Peyer's patch (tissue), 4 donors: ENCODE results near the gene CD44. TPM values are rescaled to one million over a fixed set of nuclear protein-coding genes. Genes with fewer than 3 reads are reported as not detected.

Source experiments
- DNase-seq, 3 donors: peaks; one replicate each; pipeline ENCODE4 v3.0.0-alpha.2; 2017 to 2019
- H3K27ac ChIP-seq, 4 donors: fragments of 200-600 bp; sonication (generic); one replicate each; pipeline ENCODE4 v1.5.1; 2016 to 2019
- H3K27me3 ChIP-seq, 2 donors: fragments of 200-600 bp; sonication (generic); one replicate each; pipeline ENCODE4 v1.5.1; 2019
- H3K36me3 ChIP-seq, 3 donors: fragments of 200-600 bp; sonication (generic); one replicate each; pipeline ENCODE4 v1.5.1; 2016 to 2019
- H3K4me1 ChIP-seq, 4 donors: fragments of 200-600 bp; sonication (generic); one replicate each; pipeline ENCODE4 v1.5.1; 2016 to 2019
- H3K4me3 ChIP-seq, 4 donors: fragments of 200-600 bp; sonication (generic); 1 replicate in 3 of 4; 2 replicates in 1 of 4; pipeline ENCODE4 v1.5.1; 2016 to 2019; ENCODE audit warnings: mild to moderate bottlenecking in 1 of 4
- H3K9me3 ChIP-seq, 4 donors: fragments of 200-600 bp; sonication (generic); one replicate each; pipeline ENCODE4 v1.5.1; 2016 to 2019; ENCODE audit warnings: mild to moderate bottlenecking in 1 of 4
- CTCF ChIP-seq, 6 experiments: fragments of 450-650 bp in 4 of 6; fragments of 200-600 bp in 2 of 6; sonication (generic) in 1 of 6; IDR thresholded peaks; one replicate each; pipeline ENCODE4 v1.5.1; 2017 to 2019; ENCODE audit warnings: antibody characterized with exemption in 6 of 6, mild to moderate bottlenecking in 3 of 6, moderate library complexity in 1 of 6
- POLR2A ChIP-seq, 2 donors: fragments of 450-650 bp; IDR thresholded peaks; one replicate each; pipeline ENCODE4 v1.5.1; 2017; ENCODE audit warnings: antibody characterized with exemption in 2 of 2, mild to moderate bottlenecking in 2 of 2, moderate library complexity in 2 of 2
- total RNA-seq, 4 donors: library from RNA; depleted of rRNA; stranded (reverse); fragments of >200 nt; gene quantifications; one replicate each; pipeline ENCODE4 v1.1.0, GENCODE V29; 2016

Gene CD44
- total RNA-seq, 4 donors from 2014 or later = 71.6 to 412 (median 130) TPM

- no peak for DNase-seq
- H3K9me3 ChIP-seq = no peaks in the 10 kb centered on the region
- TF ChIP-seq POLR2A (IDR thresholded peaks at IDR 0.05) (no peak), CTCF (IDR thresholded peaks at IDR 0.05) (no peak)
- no peaks in the 10 kb centered on the region for H3K36me3 ChIP-seq
- H3K27ac ChIP-seq = no peak overlapping the region
- peaks cover 0 to 2% (median under 1%) of the 10 kb centered on the region in 4 donors for H3K4me1 ChIP-seq
- H3K4me3 ChIP-seq = no peak overlapping the region
- H3K27me3 ChIP-seq = no peaks in the 10 kb centered on the region
Measured at GRCh38 chr11:35262056-35262455, 123.1 kb downstream of the CD44 start.

- H3K27me3 ChIP-seq = no peaks in the 10 kb centered on the region
Measured at GRCh38 chr11:35262735-35263134, 123.8 kb downstream of the CD44 start.

GRCh38 chr11:35265755-35266454, 126.9 kb downstream of the CD44 start:
- no peaks in the 10 kb centered on the region for H3K27me3 ChIP-seq
- no peak overlapping the region for H3K4me3 ChIP-seq
- TF ChIP-seq CTCF (IDR thresholded peaks at IDR 0.05) (no peak), POLR2A (IDR thresholded peaks at IDR 0.05) (no peak)
- H3K4me1 ChIP-seq = no peaks in the 10 kb centered on the region
- DNase-seq = no peak
- H3K27ac ChIP-seq = no peak overlapping the region
- no peaks in the 10 kb centered on the region for H3K36me3 ChIP-seq
- no peaks in the 10 kb centered on the region for H3K9me3 ChIP-seq

More at GRCh38 chr11:35262735-35263134, 123.8 kb downstream of the CD44 start:
- Histone ChIP-seq H3K9me3 (no peaks in the 10 kb centered on the region), H3K27ac (no peak overlapping the region), H3K36me3 (no peaks in the 10 kb centered on the region), H3K4me3 (no peak overlapping the region), H3K4me1 (no peaks in the 10 kb centered on the region)
- DNase-seq = no peak
- no peak for TF ChIP-seq POLR2A (IDR thresholded peaks at IDR 0.05)
- TF ChIP-seq CTCF (IDR thresholded peaks at IDR 0.05) = no peak

GRCh38 chr11:35267504-35267903, 128.5 kb downstream of the CD44 start:
- no peak overlapping the region for H3K4me3 ChIP-seq
- no peak for TF ChIP-seq POLR2A (IDR thresholded peaks at IDR 0.05)
- DNase-seq = no peak

GRCh38 chr11:35270342-35270741, 131.4 kb downstream of the CD44 start:
- Histone ChIP-seq H3K4me3 (no peak overlapping the region), H3K9me3 (no peaks in the 10 kb centered on the region), H3K36me3 (no peaks in the 10 kb centered on the region), H3K4me1 (peaks cover 0 to 5% (median 0%) of the 10 kb centered on the region in 4 donors), H3K27ac (no peak overlapping the region), H3K27me3 (no peaks in the 10 kb centered on the region)
- TF ChIP-seq POLR2A (IDR thresholded peaks at IDR 0.05) (no peak), CTCF (IDR thresholded peaks at IDR 0.05) (no peak)
- DNase-seq = no peak

More at GRCh38 chr11:35267504-35267903, 128.5 kb downstream of the CD44 start:
- Histone ChIP-seq H3K9me3 (no peaks in the 10 kb centered on the region), H3K36me3 (no peaks in the 10 kb centered on the region), H3K27me3 (no peaks in the 10 kb centered on the region), H3K27ac (no peak overlapping the region), H3K4me1 (no peaks in the 10 kb centered on the region)

GRCh38 chr11:35271031-35271430, 132.1 kb downstream of the CD44 start:
- no peak for TF ChIP-seq POLR2A (IDR thresholded peaks at IDR 0.05)
- no peak for TF ChIP-seq CTCF (IDR thresholded peaks at IDR 0.05)
- Histone ChIP-seq H3K27ac (no peak overlapping the region), H3K27me3 (no peaks in the 10 kb centered on the region), H3K9me3 (no peaks in the 10 kb centered on the region), H3K4me3 (no peak overlapping the region), H3K4me1 (peaks cover 0 to 5% (median 0%) of the 10 kb centered on the region in 4 donors), H3K36me3 (no peaks in the 10 kb centered on the region)
- no peak for DNase-seq
